HepG2 (cell line): Measurements from ENCODE around the gene ACSS2. TPM values are rescaled to one million over a fixed set of nuclear protein-coding genes. Genes with fewer than 3 reads are reported as not detected.

Source experiments
- ATF7 ChIP-seq, 2 experiments: fragments of 450-650 bp in 1 of 2; sonication (generic) in 1 of 2; formaldehyde crosslinking in 1 of 2; IDR thresholded peaks; 2 replicates each; pipeline versions ENCODE4 v1.4.0 to v1.6.1; 2016 to 2020; ENCODE audit warnings: antibody characterized with exemption in 1 of 2, mild to moderate bottlenecking in 1 of 2, missing genetic modification reagents in 1 of 2
- CENPT ChIP-seq: sonication (generic); formaldehyde crosslinking; IDR thresholded peaks from 2 replicates; pipeline ENCODE4 v1.8.0; 2022; ENCODE audit warnings: low read depth, mild to moderate bottlenecking, moderate library complexity, missing genetic modification reagents
- DBP ChIP-seq: sonication (generic); formaldehyde crosslinking; IDR thresholded peaks from 2 replicates; pipeline ENCODE4 v1.4.0; 2020; ENCODE audit warnings: missing genetic modification reagents; ENCODE audit errors: not compliant biosample characterization
- DRAP1 ChIP-seq: IDR thresholded peaks from 2 replicates; pipeline ENCODE4 v1.6.1; 2016; ENCODE audit warnings: missing genetic modification reagents, missing compliant biosample characterization
- KDM4B ChIP-seq: sonication (generic); formaldehyde crosslinking; IDR thresholded peaks from 2 replicates; pipeline ENCODE4 v1.4.0; 2020; ENCODE audit warnings: missing genetic modification reagents
- KDM5A ChIP-seq: fragments of 200-600 bp; sonication (generic); IDR thresholded peaks from 2 replicates; pipeline ENCODE4 v1.7.0; 2018; ENCODE audit warnings: antibody characterized with exemption, mild to moderate bottlenecking, low read length, borderline replicate concordance
- MED13 ChIP-seq: sonication (generic); formaldehyde crosslinking; IDR thresholded peaks from 2 replicates; pipeline ENCODE4 v1.5.0; 2020; ENCODE audit warnings: missing genetic modification reagents
- MXD4 ChIP-seq: IDR thresholded peaks from 2 replicates; pipeline ENCODE4 v1.6.1; 2016; ENCODE audit warnings: mild to moderate bottlenecking, missing biosample characterization, missing genetic modification reagents
- PBX2 ChIP-seq: IDR thresholded peaks from 2 replicates; pipeline ENCODE4 v1.6.1; 2016; ENCODE audit warnings: control low read depth
- PHF21A ChIP-seq: sonication (generic); formaldehyde crosslinking; IDR thresholded peaks from 2 replicates; pipeline ENCODE4 v1.5.0; 2020; ENCODE audit warnings: mild to moderate bottlenecking, missing genetic modification reagents
- PLRG1 ChIP-seq: fragments of 450-650 bp; conservative IDR thresholded peaks from 2 replicates; pipeline ENCODE4 v1.6.1; 2016
- PRDM15 ChIP-seq: sonication (generic); formaldehyde crosslinking; IDR thresholded peaks from 2 replicates; pipeline ENCODE4 v1.4.0; 2020; ENCODE audit warnings: missing genetic modification reagents
- RAD21 ChIP-seq: fragments of 450-650 bp; formaldehyde crosslinking; IDR thresholded peaks from 2 replicates; pipeline ENCODE4 v1.5.0; 2020; ENCODE audit warnings: mild to moderate bottlenecking
- SMC3 ChIP-seq: IDR thresholded peaks from 2 replicates; pipeline ENCODE4 v1.6.1; 2011; ENCODE audit warnings: low read length, improper control_type of control experiment
- XRCC5 ChIP-seq: fragments of 200-400 bp; formaldehyde crosslinking; optimal IDR thresholded peaks from 2 replicates; pipeline ENCODE3; 2017; ENCODE audit warnings: mild to moderate bottlenecking, low read length
- ZNF12 ChIP-seq: sonication (generic); formaldehyde crosslinking; IDR thresholded peaks from 2 replicates; pipeline ENCODE4 v1.5.0; 2020; ENCODE audit warnings: missing genetic modification reagents
- ZNF296 ChIP-seq: sonication (generic); formaldehyde crosslinking; conservative IDR thresholded peaks from 2 replicates; pipeline ENCODE4 v1.5.0; 2020; ENCODE audit warnings: mild to moderate bottlenecking, missing genetic modification reagents
- ZNF460 ChIP-seq: sonication (generic); formaldehyde crosslinking; IDR thresholded peaks from 2 replicates; pipeline ENCODE4 v1.5.1; 2020; ENCODE audit warnings: missing genetic modification reagents, mild to moderate bottlenecking, borderline replicate concordance
- ZNF776 ChIP-seq: sonication (generic); formaldehyde crosslinking; IDR thresholded peaks from 2 replicates; pipeline ENCODE4 v1.4.0; 2020; ENCODE audit warnings: mild to moderate bottlenecking, missing genetic modification reagents
- ZNF850 ChIP-seq: sonication (generic); formaldehyde crosslinking; conservative IDR thresholded peaks from 2 replicates; pipeline ENCODE4 v1.9.0; 2021; ENCODE audit warnings: mild to moderate bottlenecking, missing genetic modification reagents
- ZSCAN20 ChIP-seq: sonication (generic); formaldehyde crosslinking; IDR thresholded peaks from 2 replicates; pipeline ENCODE4 v1.4.0; 2020; ENCODE audit warnings: missing genetic modification reagents, mild to moderate bottlenecking, borderline replicate concordance
- ZSCAN9 ChIP-seq: IDR thresholded peaks from 2 replicates; pipeline ENCODE4 v1.6.1; 2016; ENCODE audit warnings: borderline replicate concordance
- polyA plus RNA-seq, 8 experiments: library from polyadenylated mRNA; depleted of rRNA in 3 of 8; stranded (reverse) in 7 of 8; unstranded in 1 of 8; fragments of >200 nt; fragmentation: Illumina TruSeq in 4 of 8; extraction: Trizol in 4 of 8; gene quantifications; 2 replicates each; pipeline versions ENCODE4 v1.2.1 to v1.2.3, GENCODE V29; 2011 to 2016; ENCODE audit warnings: low read depth in 4 of 8, missing spikeins in 1 of 8, mixed read lengths in 1 of 8; ENCODE audit not compliant: insufficient read depth in 1 of 8
- total RNA-seq, 5 experiments: library from RNA; depleted of rRNA; stranded (reverse); fragments of >200 nt; fragmentation: Illumina TruSeq; extraction: Trizol; gene quantifications; 2 replicates each; pipeline ENCODE4 v1.2.3, GENCODE V29; 2016; ENCODE audit warnings: low read depth in 1 of 5
- TF ChIP-seq, protein P1 (sequence below): sonication (generic); formaldehyde crosslinking; conservative IDR thresholded peaks from 2 replicates; pipeline ENCODE4 v1.8.0; 2022; ENCODE audit warnings: mild to moderate bottlenecking, moderate library complexity, missing genetic modification reagents

Gene ACSS2
- total and polyA plus RNA-seq, 2 of the 13 experiments (the other 11 are each of a cell fraction or from before 2014, with no cell fraction given), result 72.8 to 89.7 TPM

DNA sequence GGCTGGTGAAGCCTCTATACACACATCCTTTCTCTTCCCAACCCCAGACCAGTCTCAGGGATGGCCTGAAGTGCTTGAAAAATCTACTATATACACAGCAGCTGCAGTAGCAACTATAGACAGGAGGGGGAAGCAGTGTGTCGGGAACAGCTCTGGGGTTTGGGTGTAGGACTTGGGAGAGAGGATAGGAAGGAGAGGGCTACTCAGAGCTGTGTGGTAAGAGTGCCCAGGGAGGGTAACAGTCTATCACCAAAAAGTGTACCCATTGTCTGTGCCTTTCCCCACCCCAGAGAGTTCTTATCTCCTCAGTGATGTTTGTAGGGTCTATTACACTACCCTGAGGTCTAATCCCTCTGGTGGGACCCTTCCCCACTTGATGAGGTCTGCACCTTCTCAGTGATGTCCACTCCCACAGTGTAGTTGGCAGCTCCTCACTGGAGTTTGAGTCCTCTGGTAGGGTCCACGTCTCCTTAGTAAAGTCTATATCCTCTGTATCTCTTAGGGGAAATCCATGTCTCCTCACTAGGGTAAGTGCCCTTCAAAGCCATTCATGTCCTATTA is 2.2 kb upstream of the ACSS2 start (continued):
- TF ChIP-seq PRDM15 (CRISPR knock-in tag), result no peak
- no peak for TF ChIP-seq ZNF776
- peak; percentile 93 for TF ChIP-seq XRCC5
- TF ChIP-seq ZSCAN20 (CRISPR knock-in tag), result no peak
- TF ChIP-seq CENPT, result no peak
- TF ChIP-seq DBP (CRISPR knock-in tag), result no peak
- no peak for TF ChIP-seq ATF7 (IDR thresholded peaks at IDR 0.05)
- TF ChIP-seq ATF7 (CRISPR knock-in tag; IDR thresholded peaks at IDR 0.05), result no peak
- TF ChIP-seq PBX2 (CRISPR knock-in tag), result no peak
- TF ChIP-seq ZNF460 (CRISPR knock-in tag), result no peak
- TF ChIP-seq ZSCAN9, result peak; percentile 51; the same call in 1 of the 2 replicates
- peak; percentile 49; the same call in 1 of the 2 replicates for TF ChIP-seq KDM4B
- TF ChIP-seq ZNF296, result no peak
- no peak for TF ChIP-seq PLRG1
- peak; percentile 63; the same call in 1 of the 2 replicates for TF ChIP-seq DRAP1
- no peak for TF ChIP-seq ZNF12 (CRISPR knock-in tag)
- TF ChIP-seq SMC3, result peak; percentile 99
- TF ChIP-seq PHF21A (CRISPR knock-in tag), result no peak
- TF ChIP-seq RAD21, result peak; percentile 96
- no peak; the same call in 1 of the 2 replicates for TF ChIP-seq MXD4 (CRISPR knock-in tag)
- no peak for TF ChIP-seq MED13 (CRISPR knock-in tag)
- TF ChIP-seq KDM5A, result no peak
- TF ChIP-seq, protein P1, sequence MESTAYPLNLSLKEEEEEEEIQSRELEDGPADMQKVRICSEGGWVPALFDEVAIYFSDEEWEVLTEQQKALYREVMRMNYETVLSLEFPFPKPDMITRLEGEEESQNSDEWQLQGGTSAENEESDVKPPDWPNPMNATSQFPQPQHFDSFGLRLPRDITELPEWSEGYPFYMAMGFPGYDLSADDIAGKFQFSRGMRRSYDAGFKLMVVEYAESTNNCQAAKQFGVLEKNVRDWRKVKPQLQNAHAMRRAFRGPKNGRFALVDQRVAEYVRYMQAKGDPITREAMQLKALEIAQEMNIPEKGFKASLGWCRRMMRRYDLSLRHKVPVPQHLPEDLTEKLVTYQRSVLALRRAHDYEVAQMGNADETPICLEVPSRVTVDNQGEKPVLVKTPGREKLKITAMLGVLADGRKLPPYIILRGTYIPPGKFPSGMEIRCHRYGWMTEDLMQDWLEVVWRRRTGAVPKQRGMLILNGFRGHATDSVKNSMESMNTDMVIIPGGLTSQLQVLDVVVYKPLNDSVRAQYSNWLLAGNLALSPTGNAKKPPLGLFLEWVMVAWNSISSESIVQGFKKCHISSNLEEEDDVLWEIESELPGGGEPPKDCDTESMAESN (CRISPR knock-in tag), result no peak
- no peak for TF ChIP-seq ZNF850
